PC-3 (cell line): Measurements from ENCODE around the gene RSRP1.
A peak's percentile ranks its signal among the peaks of the same experiment; 100 is the strongest.
"Not testable (repeated sequence)": the region's sequence is repeated elsewhere in the genome, so short reads cannot be mapped to it uniquely, and the experiment has no call there.

ENCODE experiments used
- EZH2 ChIP-seq: fragments of 300-600 bp; sonication (generic); IDR thresholded peaks from one replicate; pipeline ENCODE4 v1.6.1; 2017; ENCODE audit warnings: antibody characterized with exemption, mild to moderate bottlenecking, low read length; ENCODE audit not compliant: unreplicated experiment
- TF ChIP-seq, protein P1 (sequence below): fragments of 300-600 bp; sonication (generic); conservative IDR thresholded peaks from 2 replicates; pipeline ENCODE4 v1.5.1; 2017; ENCODE audit warnings: antibody characterized with exemption, low read depth, mild to moderate bottlenecking, low read length

DNA sequence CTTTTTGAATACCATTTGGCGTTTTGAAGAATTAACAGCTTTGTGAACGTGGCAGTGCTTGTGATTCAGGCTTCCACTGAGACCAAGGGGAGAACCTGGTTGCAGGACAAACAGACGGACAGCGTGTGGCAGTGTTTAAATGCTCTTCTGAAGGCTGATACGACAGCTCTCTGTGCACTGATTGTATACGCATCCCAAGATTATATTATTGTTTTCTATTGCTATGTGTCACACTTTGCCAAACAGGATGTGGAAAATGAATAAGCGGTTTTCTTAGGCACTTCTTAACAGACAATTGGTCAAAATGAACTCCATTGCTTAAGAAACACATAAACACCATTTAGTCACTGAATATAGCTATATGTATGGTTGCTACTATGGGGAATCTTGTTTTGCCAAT, 12.6 kb upstream of the RSRP1 start:
- TF ChIP-seq, protein P1, sequence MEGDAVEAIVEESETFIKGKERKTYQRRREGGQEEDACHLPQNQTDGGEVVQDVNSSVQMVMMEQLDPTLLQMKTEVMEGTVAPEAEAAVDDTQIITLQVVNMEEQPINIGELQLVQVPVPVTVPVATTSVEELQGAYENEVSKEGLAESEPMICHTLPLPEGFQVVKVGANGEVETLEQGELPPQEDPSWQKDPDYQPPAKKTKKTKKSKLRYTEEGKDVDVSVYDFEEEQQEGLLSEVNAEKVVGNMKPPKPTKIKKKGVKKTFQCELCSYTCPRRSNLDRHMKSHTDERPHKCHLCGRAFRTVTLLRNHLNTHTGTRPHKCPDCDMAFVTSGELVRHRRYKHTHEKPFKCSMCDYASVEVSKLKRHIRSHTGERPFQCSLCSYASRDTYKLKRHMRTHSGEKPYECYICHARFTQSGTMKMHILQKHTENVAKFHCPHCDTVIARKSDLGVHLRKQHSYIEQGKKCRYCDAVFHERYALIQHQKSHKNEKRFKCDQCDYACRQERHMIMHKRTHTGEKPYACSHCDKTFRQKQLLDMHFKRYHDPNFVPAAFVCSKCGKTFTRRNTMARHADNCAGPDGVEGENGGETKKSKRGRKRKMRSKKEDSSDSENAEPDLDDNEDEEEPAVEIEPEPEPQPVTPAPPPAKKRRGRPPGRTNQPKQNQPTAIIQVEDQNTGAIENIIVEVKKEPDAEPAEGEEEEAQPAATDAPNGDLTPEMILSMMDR = peak; percentile 29; the same call in 1 of the 2 replicates
- TF ChIP-seq EZH2 = not testable (repeated sequence)
